ENCODE results near the gene FANCE.

Gene FANCE

DNA sequence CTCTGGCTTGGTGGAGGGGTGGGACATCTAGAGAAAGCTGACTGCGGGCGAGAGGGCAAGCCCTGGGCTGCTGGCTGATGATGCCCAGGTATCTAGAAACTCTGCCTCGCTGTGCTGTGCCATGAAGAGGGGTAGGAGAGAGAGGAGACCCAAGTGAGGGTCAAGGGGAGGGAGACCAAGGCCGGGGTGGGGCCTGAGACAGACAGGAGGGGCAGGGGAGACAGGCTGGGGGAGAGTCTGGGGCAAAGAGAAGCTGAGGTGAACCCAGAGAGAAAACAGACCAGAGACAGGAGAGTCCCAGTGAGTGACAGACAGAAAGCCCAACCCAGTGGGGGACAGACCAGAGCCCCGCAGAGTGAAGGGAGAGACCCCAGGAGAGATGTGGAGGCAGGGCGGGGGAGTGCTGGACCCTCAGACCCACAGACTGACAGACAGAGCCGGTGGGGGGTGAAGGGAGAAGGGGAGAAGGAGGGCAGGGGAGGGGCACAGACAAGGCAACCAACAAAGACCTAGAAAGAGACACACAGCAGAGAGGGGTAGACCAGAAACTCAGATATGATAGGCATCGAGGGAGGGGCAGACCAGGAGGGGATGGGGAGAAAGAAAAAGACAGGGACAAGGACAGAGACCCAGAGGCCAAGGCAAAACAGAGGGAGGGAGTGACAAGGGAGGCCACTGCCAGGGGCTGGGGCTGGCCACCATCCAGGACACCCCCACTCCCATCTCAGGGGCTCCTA lies 38.9 kb downstream of the FANCE start:
- Histone ChIP-seq H3K27me3 (replicated peaks) (no peaks in the 10 kb centered on the region), H3K36me3 (replicated peaks) (peaks cover 3% of the 10 kb centered on the region), H3K4me3 (ENCODE audit: low read depth, low read length) (no peak overlapping the region), H3K27ac (no peak overlapping the region)
- TF ChIP-seq, protein P1, sequence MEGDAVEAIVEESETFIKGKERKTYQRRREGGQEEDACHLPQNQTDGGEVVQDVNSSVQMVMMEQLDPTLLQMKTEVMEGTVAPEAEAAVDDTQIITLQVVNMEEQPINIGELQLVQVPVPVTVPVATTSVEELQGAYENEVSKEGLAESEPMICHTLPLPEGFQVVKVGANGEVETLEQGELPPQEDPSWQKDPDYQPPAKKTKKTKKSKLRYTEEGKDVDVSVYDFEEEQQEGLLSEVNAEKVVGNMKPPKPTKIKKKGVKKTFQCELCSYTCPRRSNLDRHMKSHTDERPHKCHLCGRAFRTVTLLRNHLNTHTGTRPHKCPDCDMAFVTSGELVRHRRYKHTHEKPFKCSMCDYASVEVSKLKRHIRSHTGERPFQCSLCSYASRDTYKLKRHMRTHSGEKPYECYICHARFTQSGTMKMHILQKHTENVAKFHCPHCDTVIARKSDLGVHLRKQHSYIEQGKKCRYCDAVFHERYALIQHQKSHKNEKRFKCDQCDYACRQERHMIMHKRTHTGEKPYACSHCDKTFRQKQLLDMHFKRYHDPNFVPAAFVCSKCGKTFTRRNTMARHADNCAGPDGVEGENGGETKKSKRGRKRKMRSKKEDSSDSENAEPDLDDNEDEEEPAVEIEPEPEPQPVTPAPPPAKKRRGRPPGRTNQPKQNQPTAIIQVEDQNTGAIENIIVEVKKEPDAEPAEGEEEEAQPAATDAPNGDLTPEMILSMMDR (IDR thresholded peaks at IDR 0.05; ENCODE audit: low read depth, low read length, missing control alignments), result no peak
- no peak for DNase-seq
- in situ Hi-C loops (cut with HindIII; ENCODE audit: low pct_ligation_motif_present, low sequenced_read_pairs), result no loop called here

DNA sequence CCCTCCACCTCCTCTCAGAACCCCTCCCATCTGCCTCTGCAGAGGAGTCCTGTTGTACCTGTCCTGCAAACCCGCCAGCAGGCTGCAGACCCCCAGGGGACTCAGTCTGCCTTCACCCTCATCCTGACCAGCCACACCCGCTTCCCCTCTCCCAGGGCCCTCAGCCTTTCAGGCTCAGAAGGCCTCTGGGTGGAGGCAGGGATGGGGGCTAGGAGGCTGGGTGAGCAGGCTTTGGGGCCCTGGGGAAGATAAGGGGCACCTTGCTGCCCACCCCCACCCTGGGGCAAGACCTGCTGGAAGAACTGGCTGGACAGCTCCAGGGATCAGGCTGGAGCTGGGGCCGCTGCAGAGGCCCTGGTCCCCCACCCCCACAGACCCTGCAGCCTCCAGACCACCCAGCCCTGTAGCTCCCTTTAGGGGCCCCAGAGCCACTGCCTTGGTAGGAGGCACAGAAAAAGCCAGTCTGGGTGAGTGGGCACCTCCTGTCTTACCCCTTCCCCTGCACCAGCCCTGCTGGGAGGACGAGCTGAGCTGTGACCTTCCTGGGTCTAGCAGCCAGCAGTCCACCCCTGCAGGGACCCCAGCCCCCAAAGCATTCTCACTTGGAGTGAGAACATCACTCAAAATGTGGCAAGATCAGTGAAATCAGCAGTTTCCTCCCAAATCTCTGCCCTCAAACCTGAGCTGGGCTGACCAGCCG lies 39.6 kb downstream of the FANCE start:
- TF ChIP-seq, protein P1 (IDR thresholded peaks at IDR 0.05; ENCODE audit: low read depth, low read length, missing control alignments), result no peak
- no peak overlapping the region for H3K27ac ChIP-seq
- H3K36me3 ChIP-seq (replicated peaks), result no peaks in the 10 kb centered on the region
- H3K27me3 ChIP-seq (replicated peaks), result no peaks in the 10 kb centered on the region
- no peak for DNase-seq
- in situ Hi-C loops (cut with HindIII; ENCODE audit: low pct_ligation_motif_present, low sequenced_read_pairs), result no loop called here
- H3K4me3 ChIP-seq (ENCODE audit: low read depth, low read length), result no peak overlapping the region

DNA sequence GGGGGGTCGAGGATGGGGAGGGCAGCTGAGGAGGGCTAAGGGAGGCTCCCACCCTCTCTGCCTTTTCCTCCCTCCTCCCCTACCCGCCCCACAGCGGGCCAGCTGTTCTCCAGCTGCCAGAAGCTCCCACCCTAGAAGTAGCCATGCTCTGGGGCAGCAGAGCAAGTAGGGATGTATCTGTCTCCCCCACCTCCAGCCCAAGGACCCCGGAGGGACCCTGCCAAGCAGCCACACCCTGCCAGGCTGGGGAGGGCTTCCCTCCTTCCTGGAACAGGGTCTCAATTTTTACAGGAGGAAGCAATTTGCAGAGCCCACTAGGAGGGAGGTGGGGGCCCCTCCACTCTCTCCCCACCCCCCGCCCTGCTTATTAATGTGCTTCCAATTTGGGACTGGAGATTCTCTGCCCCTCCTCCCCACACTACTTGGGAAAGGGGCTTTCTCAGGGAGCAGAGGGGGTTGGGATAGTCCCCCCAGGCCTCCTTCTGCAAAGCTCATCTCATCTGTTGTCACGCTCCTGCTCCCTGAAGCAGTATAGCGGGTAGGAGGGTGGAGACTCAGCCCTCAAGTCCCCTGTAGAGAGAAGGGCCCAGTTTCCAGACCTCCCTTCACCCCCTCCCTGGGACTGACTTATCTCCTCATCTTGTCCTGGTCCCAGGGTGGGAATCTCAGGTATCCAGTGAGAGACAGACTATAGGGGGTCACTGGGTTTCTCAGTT lies 40.3 kb downstream of the FANCE start:
- in situ Hi-C loops (cut with HindIII; ENCODE audit: low pct_ligation_motif_present, low sequenced_read_pairs), result no loop called here
- TF ChIP-seq, protein P1 (IDR thresholded peaks at IDR 0.05; ENCODE audit: low read depth, low read length, missing control alignments), result no peak
- no peak overlapping the region for H3K27ac ChIP-seq
- no peak overlapping the region for H3K4me3 ChIP-seq (ENCODE audit: low read depth, low read length)
- DNase-seq, result no peak
- H3K36me3 ChIP-seq (replicated peaks), result no peaks in the 10 kb centered on the region
- no peaks in the 10 kb centered on the region for H3K27me3 ChIP-seq (replicated peaks)

DNA sequence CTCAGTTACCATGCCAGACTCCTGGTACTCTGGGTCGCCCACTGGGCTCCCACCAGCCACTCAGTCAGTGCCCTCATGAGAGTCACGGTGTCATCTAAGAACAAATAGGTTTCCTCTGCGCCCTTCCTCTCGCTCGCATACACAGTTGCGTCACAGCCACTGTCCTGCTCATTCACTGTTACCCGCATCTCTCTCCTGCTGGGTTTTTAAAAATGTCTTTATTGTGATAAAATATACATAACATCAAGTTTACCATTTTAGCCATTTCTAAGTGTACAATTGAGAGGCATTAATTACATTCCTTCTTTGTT lies 40.8 kb downstream of the FANCE start:
- TF ChIP-seq, protein P1 (IDR thresholded peaks at IDR 0.05; ENCODE audit: low read depth, low read length, missing control alignments), result no peak
- no peak overlapping the region for H3K4me3 ChIP-seq (ENCODE audit: low read depth, low read length)

DNA sequence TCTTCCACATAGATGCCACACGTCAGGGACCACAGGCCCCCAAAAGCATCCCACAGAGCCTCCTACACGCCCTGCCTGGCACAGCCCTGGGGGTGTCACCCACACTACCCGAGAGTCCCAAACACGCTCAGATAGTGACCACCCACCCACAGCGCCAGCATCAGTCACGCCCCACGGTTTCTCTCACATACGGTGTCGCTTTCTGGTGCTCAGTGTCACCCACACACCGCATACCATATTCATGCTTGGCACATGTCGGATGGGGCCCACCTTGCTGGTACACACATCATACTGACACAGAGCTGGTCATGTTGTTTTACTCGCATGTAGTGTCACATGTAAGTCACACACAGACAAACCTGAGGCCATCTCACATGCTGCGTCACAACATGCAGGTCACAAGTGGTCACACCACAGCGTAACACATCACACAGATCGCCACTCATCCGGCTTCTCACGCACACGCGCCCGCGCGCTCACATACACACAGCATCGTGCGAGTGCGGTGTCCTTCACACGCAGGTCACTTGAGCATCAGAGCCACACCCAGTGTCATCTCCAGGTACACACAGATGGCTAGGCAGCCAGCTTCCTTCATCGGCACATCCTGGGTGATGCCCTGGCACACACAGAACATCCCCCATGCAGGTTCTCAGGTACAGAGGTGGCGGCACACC lies 41.3 kb downstream of the FANCE start:
- DNase-seq, result no peak
- H3K36me3 ChIP-seq (replicated peaks), result no peaks in the 10 kb centered on the region
- no peak overlapping the region for H3K4me3 ChIP-seq (ENCODE audit: low read depth, low read length)
- no peak overlapping the region for H3K27ac ChIP-seq
- TF ChIP-seq, protein P1 (IDR thresholded peaks at IDR 0.05; ENCODE audit: low read depth, low read length, missing control alignments), result no peak
- in situ Hi-C loops (cut with HindIII; ENCODE audit: low pct_ligation_motif_present, low sequenced_read_pairs), result no loop called here
- no peaks in the 10 kb centered on the region for H3K27me3 ChIP-seq (replicated peaks)

More for the DNA sequence above, 40.8 kb downstream of the FANCE start:
- DNase-seq, result no peak
- in situ Hi-C loops (cut with HindIII; ENCODE audit: low pct_ligation_motif_present, low sequenced_read_pairs), result no loop called here
- H3K27ac ChIP-seq, result no peak overlapping the region
- no peaks in the 10 kb centered on the region for H3K36me3 ChIP-seq (replicated peaks)
- no peaks in the 10 kb centered on the region for H3K27me3 ChIP-seq (replicated peaks)
